Cerebellar nuclear complex (tissue), 1 donor: ENCODE data around the gene LIPT2.

Source experiments
- DNase-seq, 2 experiments: peaks; one replicate each; lab custom pipeline; 2025; lab: John Stamatoyannopoulos, UW

The LIPT2 gene

DNA sequence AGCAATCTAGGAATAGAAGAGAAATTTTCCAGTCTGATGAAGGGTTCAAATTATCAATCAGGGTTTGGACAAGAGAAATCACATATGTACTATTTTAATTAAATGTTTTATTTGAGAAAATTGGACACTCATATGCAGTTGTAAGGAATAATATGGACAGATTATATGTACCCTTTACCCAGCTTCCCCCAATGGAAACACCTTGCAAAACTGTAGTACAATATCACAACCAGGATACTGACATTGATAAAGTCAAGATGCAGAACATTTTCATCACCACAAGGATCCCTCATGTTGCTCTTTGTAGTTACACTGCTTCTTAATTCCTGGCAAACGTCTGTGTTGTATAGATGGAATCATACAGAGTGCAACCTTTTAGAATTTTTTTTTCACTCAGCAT is 1.4 kb upstream of the LIPT2 start:
- DNase-seq: no peak

DNA sequence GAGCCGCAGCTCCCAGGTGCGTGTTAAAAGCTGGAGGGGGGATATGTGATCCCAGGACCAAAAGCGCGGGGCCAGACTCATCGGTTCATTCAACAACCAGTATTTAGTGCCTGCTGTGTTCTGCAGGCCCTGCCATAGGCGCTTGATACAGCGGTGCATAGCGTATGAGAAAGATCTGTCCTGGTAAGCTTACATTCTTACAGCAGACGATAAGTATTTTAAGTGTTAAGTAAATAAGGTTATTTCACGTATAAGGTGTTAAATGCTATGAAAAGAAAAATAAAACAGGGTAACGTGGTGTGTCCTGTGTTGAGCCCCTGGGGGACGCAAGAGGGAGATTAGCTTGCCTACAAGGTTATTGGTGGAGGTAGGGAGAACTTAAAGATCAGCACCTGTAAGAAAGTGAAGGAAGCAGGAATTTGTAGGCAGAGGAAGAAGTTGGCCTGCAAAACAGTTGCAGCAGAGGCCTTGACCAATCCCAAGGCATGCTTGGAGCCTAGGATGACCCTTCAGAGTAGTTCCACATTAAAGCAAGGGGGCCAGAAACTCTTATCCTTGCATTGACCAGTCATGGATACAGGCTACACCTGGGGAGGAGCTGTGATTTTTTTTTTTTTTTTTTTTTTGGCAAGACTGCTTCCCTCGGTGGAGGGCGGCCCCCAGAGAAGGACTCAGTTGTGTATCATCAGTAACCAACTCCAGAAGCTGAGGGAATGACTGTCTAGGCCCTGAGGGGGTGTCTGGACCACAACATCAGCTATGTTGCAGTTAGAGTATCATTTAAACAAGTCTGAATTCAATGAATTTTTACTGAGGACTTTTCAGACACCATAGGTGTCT is 487 bp upstream of the LIPT2 start:
- DNase-seq: peak in 1 of 2 experiments; percentile 8

DNA sequence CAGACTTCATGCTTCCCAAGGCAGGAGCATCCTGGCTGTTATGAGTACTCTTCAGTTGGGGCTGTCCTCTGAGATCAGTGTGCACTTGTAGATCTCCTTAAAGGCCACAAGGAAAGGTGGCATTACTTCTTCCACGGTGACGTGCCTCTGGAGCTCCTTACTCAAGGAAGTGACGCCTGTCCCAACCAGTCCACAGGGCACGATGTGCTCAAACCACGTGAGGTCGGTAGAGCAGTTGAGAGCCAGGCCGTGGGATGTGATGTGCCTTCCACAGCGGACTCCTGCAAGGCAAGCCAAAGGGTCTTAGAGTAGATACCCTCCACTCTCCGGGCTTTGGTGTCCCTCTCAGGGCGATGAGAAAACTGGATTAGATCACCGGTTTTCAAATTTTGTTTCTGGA is 1.4 kb downstream of the LIPT2 start:
- no peak for DNase-seq

DNA sequence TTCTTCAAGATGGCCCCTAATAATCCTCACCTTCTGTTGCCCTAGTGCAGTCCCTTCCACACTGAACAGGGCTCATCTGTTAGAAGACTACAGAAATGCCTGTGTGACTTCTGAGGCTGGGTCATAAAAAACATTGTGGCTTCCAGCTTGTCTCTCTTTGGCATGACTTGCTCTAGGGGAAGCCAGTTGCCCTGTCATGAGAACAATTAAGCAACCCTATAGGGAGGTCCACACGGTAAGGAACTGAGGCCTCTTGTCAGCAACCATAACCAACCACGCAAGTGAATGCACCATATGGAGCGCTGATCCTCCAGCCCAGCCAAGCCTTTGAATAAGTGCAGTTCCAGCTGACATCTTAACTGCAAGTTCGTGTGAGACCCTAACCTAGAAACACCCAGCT is 2.6 kb downstream of the LIPT2 start:
- no peak for DNase-seq

DNA sequence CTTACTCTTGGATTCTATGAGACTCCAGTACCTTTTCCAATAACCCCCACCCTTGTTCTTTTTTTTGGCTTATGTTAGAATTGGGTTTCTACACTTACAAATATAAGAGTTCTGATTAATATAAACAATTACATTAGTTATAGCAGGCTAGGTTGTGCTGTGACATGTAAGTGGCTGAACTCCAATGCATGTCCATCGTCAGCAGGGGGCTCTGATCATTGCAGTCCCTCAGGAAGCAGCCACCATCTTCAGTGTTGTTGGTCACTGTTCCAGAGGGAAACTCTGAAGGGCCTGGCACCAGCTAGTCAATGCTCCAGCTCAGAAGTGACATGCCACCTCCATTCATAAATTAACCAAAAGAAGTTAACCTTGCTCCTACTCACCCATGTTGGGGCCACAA is 5.6 kb downstream of the LIPT2 start:
- DNase-seq: no peak

DNA sequence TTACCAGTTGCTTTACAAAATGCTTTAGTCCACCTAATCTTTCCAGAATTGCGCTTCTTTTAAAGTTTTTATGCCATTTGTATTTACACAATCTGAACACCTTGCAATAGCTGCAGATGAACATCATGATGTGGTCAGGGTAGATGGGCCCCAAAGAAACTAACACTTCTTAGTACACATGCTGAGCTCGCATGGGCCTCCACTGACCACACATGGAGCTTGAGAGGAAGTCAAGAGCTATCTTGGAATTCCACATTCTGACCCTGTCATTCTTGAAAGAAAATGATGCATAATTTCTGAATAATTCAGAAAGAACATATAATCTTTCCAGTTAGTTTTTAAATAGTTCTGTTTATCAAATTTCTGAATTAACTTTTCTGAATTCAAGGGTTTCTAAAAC is 7.7 kb downstream of the LIPT2 start:
- DNase-seq: no peak

DNA sequence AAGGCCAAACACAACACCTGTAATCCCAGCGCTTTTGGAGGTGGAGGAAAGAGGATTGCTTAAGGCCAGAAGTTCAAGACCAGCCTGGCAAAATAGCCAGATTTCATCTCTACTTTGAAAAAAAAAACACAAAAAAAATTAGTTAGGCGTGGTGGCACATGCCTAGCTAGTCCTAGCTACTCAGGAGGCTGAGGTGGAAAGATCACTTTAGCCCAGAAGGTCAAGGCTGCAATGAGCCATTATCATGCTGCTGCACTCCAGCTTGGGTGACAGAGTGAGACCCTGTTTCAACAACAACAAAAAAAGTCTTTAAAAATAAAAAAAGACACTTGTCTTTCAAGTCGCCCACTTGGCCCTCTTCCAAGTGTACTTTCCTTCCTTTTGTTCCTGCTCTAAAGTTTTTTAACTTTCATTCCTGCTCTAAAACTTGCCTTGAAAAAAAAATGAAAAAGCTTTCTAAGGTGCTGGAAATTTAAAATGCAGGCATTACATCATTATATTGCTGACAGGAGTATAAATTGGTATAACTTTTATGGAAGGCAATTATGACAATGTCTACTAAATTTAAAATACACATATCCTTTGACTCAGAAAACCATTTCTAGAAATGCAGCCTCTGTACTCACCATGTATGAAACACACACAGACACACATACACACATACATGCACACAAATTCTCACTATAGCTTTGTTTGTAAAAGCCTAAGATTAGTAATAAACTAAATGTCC is 12.7 kb downstream of the LIPT2 start:
- no peak for DNase-seq

DNA sequence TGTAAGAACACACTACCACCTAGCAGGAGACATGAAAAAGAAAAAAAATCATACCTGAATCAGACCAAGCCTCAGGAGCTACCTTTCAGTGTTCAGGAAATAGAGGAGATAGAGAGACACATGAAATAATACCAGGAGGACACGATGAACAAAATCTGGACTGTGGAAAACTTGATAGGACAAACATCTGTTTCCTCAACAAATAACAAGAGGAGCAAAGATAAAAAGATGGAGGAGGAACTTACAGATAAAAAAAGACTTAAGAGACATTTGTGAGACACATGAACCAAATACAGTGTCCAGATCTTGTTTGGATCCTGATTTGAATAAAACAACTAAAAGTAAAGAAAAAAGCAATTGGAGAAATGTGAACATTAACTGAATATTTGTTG is 13.8 kb downstream of the LIPT2 start:
- DNase-seq: no peak

DNA sequence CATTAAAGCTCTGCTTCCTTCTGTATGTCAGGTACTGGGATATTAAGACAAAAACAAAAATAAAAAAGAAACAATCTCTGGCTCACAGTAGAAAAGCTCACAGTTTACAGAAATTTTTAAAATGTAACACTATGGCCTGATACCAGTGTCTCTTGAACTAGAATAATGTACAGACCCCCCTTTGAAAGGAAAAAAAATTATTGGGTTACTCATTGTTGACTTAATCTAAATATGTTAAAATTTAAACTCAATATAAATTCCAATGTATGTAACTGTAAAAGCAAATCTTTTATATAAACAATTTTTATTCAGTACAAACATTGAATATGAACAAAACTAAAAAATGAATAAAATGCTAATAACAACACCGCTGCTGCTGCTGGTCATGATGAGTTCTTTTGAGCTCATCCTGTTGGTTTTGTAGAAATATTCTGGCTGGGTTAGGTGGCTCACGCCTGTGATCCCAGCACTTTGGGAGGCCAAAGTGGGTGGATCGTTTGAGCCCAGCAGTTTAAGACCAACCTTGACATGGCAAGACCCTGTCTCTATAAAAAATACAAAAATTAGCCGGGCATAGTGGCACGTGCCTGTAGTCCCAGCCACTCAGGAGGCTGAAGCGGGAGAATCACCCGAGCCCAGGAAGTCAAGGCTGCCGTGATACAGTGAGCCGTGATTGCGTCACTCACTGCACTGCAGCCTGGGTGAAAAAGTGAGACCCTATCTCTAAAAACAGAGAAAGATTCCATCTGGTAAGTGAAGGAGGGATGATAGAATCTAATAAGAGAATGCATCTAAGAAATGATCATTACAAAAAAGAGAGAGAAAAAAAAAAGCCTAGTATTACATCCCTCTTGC is 14.4 kb downstream of the LIPT2 start:
- DNase-seq: no peak

DNA sequence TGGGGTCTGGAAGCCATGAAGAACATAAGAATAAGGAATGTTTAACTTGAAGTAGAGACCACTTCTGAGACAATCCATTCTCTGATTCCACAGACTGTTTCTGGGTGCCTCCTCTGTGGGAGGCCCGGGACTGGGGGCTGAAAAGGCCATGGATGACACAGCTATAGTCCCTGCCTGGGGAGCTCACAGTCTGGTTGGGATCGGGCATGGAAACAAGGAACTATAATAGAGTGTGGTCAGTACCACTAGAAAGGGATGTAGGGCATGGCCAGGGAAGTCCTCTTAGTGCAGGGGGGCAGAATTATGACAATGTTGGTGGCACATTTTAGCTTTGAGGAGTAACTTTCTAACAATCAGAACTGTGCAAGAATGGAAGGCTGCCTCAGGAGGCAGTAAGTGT is 17.0 kb downstream of the LIPT2 start:
- no peak for DNase-seq

DNA sequence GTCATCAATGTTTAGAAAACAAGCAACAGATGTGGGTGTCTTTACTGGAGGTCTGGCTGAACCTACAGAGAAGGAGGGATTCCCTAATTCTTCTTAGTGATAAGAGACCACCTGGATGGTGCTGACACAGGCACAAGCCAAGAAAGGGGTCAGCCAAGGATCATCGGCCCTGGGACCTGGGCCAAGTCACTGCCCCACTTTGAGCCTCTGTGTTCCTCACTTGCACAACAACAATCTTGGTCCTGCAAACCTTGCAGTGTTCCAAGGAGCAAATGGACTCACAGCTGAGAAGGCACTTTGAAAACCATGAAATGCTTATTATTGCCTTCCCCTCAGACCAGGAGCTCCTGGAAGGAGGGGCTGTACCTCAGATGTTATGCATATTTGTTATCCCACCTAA is 19.2 kb downstream of the LIPT2 start:
- DNase-seq: no peak

DNA sequence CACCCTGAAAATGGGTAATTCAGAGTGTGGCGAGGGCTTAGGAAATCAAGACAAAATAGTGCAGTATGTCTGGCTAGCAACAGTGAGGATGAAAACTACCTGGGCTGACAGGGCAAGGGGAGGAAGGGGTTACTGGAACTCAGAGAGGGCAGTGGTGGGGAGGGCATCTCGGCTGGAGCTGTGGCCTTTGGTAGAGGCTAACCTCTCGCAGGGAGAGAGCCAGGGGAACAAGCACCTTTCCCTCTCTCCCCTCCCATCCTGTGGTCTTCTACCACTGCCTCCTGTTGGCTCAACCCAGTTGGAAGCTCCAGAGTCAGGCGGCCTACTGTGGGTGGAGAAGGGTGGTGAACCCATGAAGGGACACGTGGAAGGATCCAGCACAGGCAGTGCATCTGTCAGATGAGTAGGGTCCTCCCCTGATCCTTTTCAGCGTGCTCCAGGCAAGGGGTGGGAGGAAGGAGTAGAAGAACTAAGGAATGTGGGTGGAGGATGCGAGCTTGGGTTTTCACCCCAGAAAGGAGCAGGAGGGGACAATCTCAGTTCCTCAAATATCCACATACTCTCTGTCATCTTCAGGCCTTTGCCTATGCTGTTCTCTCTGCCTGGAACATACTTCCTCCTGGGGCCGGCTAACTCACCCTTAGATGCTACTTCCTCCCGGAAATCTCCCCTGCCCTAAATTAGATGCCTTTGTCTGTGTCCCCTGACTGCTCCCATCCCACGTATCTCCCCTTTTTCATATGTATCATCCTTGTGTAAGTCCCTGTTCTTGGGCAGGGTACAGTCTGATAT is 19.9 kb downstream of the LIPT2 start:
- DNase-seq: no peak

DNA sequence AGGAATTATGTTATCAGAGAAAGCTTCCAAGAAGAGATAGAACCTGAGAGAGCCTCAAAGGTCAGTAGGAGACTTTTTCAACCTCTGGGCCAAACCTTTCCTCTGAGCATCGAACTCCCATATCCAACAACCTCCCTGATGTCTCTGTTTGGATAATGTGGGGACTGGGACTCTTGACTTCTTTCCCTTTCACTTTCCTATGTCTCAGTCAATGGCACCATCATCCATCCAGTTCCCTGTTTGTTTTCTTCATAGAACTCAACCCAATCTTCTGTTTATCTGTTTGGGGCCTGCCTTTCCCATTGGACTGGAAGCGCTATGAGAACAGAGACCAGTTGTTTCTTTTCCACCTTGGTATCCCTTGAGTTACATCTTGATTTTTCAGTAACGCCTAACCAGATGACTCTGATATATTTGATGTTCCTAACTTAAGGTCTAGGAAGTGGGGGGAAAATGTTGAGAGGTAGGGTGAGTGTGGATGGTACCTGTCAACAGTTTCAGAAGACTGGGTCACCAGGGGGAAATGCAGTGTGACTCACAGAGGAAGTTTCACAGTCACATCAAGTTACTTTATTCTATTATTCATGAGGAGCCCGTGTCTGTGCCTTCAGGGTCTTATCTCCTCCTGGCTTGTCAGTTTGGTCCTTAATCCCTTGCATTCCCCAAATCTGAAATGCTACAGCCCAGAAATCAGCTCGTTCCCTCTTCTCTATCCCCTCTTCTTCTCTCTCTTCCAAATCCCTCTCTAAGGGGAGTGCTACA is 21.7 kb downstream of the LIPT2 start:
- no peak for DNase-seq

DNA sequence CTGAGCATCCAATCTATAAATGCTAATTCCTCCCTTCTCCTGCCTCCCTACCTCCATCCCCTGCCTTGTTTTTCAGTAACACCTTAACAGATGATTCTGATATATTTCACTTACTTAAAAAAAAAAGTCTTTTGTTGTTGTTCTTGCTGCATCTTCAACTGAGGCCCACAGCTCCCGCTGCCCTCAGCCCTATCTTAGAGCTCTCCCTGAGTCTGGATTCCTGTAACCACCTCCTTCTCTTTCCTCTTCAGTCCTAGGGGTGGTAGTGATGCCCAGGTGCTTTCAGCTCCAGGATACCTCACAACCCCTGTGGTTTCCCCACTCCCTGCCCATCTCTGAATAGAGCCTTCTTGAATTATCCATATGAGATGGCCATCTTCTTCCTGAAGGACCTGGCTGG is 22.5 kb downstream of the LIPT2 start:
- no peak for DNase-seq

DNA sequence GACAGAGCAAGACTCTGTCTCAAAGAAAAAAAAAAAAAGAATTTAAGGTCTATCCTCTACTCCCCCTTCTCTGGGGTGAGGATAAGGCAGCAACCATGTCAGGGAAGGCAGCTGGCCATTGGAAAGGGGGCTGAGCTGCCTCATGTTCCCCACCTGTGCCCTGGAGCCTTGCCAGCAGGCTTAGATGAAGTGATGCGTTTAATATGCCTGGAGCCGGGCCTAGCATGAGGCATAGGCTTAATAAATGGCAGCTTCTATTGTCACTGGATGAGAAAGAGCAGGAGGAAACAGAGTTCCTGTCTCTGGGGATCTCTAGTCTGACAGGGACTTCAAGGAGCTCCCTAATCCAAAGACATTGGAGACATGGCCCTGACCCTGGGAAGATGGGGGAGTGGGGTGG is 23.0 kb downstream of the LIPT2 start:
- DNase-seq: no peak

DNA sequence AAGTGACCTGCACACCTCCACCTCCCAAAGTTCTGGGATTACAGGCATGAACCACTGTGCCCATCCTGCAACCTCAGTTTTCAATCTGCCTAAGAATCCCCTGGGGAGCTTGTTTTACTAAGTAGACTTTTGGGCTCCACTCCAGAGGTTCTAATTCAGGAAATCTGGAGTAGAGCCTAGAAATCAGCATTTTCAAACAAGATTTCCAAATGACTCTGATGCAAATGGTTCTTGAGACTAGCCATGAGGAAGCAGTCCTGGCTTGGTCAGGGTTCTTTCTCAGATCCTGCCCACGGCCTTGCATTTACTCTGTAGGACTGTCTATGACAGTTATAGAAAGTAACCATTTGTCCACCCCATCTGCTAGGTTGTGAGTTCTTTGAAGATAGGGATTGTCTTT is 24.6 kb downstream of the LIPT2 start:
- DNase-seq: no peak

DNA sequence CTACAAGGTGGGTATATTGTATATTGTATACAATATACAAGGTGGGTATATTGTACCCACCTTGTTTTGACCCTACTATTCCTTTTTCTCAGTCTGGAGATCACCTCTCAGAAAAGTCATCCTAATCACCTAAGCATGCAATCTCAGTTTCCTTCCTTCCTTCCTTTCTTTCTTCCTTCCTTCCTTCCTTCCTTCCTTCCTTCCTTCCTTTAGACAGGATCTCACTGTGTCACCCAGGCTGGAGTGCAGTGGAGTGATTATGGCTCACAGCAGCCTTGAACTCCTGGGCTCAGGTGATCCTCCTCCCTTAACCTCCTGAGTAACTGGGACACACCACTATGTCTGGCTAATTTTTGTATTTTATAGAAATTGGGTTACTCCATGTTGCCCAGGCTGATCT is 25.0 kb downstream of the LIPT2 start:
- DNase-seq: no peak

DNA sequence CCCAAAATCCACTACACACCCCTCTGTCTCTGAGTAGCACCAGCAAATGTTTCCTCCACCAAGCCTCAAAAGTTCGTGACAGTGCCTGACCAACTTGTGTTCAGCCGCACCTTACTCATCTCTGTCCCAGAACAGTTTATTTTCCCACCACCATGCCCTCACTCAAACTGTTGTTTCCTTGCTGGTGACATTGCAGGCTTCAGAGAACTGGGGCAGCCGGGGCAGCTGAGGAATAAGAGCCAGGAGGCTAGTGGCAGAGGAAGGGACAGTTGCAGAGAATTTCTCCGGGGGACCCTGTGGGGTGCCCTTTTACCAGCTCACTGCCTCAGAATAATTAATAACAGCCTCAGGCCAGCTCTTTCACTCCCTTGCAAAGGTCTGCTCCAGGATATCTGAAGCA is 25.5 kb downstream of the LIPT2 start:
- no peak for DNase-seq

DNA sequence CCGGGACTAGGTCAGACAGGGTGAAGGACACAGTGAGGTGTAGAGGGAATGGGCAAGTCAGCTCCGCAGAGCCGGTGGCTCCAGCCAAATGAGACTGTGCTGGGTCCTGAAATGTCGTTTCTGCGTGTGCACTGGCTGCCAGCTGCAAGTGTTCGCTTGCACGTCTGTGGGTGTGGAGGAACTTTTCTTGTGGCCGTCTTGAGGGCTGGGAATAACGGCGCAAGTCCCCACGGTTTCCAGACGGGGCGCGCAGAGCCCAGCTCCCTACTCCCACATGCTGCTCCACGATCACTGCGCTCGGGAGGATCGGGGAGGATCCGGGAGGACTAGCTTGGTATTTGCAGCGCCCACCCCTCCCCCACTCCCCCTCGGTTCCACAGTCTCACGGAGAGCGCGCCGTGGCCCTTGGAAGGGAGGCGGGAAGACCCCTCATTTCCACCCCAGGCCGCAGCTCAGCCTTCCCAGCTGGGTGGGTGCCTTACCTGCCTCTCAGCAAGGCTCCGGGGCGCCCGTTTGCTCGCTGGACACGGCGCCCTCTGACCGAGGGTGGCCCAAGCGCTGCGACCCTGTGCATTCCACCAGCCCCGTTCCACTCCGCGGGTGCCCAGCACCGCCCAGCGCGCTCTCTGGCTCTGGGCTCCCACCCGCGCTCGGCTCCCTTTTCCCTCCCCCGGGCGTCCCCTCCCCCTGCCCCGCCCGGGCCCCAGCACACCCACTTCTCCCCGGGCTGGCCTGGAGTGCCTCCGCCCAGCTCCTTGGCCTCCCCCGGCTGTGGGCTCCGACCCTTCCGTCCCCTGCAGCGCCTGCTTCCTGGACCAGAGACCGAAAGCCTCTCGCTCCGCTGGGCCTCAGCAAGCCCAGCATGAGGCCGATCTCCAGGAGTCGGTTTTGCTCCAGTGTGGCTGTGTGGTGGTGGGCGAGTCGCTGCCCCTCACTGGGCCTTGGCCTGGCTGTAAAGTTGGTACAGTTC is 26.3 kb downstream of the LIPT2 start, which contains the start of gene KCNE3:
TSS of gene KCNE3 (minus strand) at position 634 of the 970 bp plus-strand sequence. CDS start 9,986 bp downstream, outside the sequence.
- no peak for DNase-seq

DNA sequence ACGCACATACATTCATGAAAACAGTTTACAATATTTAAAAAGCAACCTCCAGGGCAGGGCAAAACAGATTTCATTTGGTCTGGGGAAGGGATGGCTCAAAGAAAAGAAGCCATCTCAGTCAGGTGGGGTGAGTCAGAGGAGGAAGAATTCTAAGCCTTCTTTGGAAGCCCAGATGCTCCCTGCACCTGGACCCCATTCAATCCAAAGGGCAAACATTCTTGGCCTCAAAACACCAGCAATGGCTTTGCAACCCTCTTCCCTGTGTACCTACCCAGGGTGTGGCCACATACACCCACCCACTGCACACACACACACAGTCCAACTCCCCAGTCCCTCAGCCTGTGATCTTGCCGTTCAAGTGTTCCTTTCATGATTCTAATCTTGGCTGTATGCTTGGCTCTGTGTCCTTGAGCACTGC is 28.2 kb downstream of the LIPT2 start:
- DNase-seq: no peak
